Adrenal gland (tissue), 5 donors: Measurements from ENCODE around the gene HLTF.

ENCODE experiments used
- POLR2A ChIP-seq, 2 donors: fragments of 450-650 bp; IDR thresholded peaks; one replicate each; pipeline ENCODE4 v1.6.1; 2017; ENCODE audit warnings: antibody characterized with exemption in 2 of 2, mild to moderate bottlenecking in 2 of 2, moderate library complexity in 1 of 2
- TF ChIP-seq, protein P1 (sequence below), 6 experiments: fragments of 450-650 bp in 4 of 6; fragments of 200-600 bp in 2 of 6; sonication (generic) in 1 of 6; IDR thresholded peaks; 1 replicate in 5 of 6; 2 replicates in 1 of 6; pipeline versions ENCODE4 v1.5.1 to v1.8.0; 2016 to 2021; ENCODE audit warnings: antibody characterized with exemption in 6 of 6, mild to moderate bottlenecking in 2 of 6, moderate library complexity in 1 of 6
- donor health status: DM: no; HTN: no; CAD: no.

DNA sequence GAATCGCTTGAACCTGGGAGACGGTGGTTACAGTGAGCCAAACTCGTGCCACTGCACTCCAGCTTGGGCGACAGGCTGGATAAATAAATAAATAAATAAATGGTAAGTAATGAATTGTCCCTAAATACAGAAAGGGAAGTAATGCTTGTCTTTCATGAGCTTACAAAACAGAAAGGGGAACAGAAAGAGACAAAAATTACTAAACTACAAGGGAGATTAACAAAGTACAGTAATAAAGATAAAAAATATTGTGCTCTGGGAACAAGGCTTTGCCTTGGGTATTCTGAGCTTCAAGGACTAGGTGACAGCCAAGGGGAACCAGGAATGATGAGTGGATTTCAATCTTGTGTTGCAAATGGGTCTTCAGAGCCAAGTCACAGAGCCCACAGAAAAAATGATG is 9.2 kb upstream of the HLTF start:
- TF ChIP-seq, protein P1, sequence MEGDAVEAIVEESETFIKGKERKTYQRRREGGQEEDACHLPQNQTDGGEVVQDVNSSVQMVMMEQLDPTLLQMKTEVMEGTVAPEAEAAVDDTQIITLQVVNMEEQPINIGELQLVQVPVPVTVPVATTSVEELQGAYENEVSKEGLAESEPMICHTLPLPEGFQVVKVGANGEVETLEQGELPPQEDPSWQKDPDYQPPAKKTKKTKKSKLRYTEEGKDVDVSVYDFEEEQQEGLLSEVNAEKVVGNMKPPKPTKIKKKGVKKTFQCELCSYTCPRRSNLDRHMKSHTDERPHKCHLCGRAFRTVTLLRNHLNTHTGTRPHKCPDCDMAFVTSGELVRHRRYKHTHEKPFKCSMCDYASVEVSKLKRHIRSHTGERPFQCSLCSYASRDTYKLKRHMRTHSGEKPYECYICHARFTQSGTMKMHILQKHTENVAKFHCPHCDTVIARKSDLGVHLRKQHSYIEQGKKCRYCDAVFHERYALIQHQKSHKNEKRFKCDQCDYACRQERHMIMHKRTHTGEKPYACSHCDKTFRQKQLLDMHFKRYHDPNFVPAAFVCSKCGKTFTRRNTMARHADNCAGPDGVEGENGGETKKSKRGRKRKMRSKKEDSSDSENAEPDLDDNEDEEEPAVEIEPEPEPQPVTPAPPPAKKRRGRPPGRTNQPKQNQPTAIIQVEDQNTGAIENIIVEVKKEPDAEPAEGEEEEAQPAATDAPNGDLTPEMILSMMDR (IDR thresholded peaks at IDR 0.05): no peak
- TF ChIP-seq POLR2A (IDR thresholded peaks at IDR 0.05): no peak
